NCI-H2107 treated with DMSO at 0.1 percent for 48 hours (cell line): Measurements from ENCODE around the gene EPN2.
"Not testable (repeated sequence)": the region's sequence is repeated elsewhere in the genome, so short reads cannot be mapped to it uniquely, and the experiment has no call there.

Source experiments
- DNase-seq: peaks from one replicate; lab custom pipeline; 2025; ENCODE audit not compliant: unreplicated experiment; lab: John Stamatoyannopoulos, UW

EPN2 gene

DNA sequence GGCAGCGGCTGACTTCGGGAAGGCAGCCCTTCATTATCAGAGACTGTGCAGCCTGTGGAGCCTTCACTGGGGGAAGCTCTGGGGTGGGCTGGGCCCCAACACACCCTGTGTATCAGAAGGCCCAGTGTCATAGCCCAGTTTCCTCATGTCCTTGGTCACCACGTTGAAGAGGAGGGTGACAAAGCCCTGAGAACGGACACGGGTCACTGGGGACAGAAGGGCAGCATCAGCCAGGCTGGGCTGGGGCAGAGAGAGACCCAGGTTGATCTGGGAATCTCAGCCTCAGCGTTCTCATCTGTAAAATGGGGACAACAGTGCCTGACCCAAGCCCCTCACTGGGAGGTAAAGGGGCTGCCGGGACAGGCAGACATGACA lies 106.1 kb downstream of the EPN2 start:
- no peak for DNase-seq

DNA sequence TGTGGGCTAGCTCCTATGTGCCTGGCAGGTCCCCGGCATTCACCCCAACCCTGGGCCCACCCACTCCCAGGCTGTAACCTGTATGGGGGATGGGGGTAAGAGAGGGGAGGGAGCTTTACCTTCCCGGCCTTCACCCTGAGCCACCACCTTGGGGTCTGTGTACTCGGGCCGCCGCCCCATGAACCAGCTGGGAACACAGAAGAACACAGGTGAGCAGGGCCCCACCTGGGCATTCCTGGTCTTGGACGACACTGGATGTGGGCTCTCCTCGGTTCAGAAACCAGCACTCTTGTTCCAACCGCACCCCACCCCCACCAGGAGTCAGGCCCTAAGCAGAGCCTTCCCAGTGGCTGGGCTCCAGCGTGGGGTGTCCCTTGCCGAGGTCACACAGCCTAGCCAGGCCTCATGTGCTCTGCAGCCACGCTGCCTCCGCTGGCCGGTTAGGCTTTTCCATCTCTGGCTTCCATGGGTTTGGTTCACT lies 106.5 kb downstream of the EPN2 start:
- DNase-seq: no peak

DNA sequence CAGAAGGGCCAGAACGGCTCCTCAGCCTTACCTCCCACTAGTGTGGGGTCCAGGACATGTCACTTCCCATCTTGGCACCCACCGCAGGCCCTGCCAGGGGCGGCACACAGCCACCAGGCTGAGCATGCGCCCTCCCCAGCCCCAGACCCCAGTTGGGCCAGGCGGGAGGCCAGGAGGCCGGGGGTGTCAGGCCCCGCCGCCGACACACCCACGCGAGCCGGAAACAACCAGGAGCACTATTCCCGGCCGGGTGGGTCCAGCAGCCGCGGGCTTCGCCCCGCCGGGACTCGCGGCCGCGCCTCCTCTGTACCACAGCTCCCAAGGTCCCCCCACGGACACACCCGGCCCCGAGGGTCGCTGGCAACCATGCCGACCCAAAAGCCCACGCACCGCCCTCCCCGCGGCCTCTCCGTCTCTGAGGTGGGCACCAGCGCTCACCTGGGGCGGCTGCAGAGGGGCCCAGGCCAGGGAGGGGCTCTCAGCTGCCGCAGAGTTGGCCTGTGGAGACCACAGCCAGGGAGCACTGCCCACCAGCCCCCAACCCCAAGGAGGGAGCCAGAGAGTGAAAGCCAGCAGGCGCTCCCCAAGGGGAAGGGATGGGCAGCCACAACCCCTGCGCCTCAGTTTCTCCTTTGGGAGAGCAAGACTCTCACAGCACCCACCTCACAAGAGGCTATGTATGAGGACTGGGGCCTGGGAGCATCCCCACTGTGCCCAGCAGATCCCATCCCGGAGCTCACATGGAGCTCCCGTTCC lies 107.3 kb downstream of the EPN2 start:
- DNase-seq: no peak

DNA sequence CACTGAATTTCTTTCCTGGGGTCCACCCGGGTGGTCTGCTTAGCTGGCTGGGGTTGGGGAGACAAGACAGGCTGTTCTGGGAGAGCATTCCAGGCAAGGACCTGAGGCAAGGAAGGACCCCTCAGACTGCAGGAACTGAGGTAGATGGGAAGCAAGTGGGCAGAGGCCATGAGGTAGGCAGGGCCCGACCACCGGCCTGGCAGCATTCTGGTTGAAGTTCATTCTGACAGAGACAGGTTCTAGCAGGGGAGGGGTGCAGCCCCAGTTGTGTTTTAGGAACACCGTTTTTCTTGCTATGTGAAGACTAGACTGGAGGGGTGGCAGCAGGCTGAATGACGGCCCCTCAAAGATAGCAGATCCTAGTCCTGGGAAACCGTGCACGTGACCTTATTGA lies 107.9 kb downstream of the EPN2 start:
- DNase-seq: no peak

DNA sequence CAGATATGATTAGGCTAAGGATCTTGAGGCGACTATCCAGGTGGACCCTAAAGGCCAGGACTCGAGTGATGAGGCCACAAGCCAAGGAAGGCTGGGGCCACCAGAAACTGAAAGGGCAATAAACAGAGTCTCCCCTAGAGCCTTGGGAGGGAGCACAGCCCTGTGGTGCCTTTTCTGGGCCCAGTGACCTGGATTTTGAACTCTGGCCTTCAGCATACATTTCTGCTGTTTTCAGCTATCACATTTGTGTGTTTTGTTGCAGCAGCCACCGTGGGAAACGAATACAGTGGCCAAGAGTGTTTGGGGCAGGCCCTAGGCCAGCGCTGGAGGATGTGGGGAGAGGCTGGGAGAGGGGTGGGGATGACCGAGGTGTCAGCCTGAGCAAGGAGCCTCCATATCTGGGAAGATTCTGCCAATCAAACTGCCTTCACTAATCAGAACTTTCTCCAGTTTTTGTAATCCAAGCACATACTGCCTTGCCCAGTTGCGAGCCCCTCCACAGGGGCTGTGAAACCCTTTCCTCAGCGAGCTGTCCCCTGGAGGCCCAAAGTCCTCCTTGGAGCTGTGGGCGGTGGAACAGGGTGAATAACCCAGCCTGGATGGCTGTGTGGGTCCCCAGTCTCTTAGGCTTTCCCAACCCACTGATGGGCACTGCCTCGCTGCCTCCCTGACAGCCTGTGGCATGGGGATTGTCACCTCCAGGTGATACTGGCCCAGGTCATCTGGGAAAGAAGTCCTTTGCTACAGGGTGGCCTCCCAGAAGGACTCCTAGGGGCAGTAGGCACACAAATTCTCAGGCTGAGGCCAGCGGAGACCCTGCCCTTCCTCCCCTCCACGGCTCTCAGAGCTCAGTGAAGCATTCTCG lies 108.6 kb downstream of the EPN2 start:
- DNase-seq: no peak

- peak; percentile 45 for DNase-seq
These were observed 109.4 kb downstream of the EPN2 start for GRCh38 chr17:19346351-19347255.

DNA sequence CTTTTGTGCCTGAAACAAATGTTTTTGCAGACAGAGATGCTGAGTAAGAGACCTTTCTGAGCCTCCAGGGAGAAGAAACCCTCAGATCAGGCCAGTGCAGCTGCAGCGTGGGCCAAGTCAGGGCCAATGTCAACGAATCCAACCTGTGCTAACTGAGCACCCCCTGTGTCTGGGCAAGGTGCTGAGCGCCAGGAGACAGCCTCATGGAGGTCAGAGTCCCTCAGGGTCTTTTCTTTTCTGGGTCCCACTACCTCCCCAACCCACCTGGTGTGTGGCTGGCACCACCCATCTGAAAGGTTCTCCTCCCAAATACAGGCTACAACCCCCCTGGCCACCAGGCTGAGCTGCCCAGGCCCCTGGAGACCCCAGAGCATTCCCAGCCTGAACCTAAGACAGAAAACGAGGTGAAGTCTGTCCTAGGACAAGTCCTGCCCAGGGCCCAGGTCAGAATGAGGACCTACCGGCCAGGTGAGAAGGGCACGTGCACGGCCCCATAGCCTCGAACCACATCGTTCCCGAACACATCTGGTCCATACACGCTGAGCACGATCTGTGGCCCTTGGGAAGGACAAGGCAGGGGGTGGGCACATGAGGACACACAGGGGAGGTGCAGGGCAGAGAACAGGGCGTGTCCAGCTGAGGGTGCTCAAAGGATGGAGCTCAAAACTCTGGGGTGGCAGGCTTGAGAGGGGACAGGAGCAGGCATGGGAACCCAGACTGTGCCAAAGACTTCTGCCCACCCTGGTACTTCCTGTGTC lies 110.3 kb downstream of the EPN2 start:
- DNase-seq: no peak

GRCh38 chr17:19348081-19348650 lies 111.0 kb downstream of the EPN2 start:
- no peak for DNase-seq

DNA sequence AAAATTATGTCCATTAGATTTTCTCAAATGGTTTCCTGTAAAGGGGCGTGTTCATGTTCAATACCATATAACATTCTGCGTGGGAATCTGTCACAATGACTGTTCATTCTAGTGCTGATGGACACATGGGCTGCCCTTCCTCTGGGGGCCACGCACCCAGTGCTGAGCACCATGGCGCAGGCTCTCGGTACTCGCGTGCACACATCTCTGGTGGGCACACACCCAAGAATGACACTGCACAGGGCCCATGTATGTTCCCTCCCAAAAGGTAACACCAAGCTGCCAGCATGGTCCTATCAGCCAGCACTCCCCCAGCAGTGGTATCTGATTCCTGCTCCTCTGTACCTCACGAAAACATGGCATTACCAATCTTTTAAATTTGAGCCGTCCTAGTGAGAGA lies 111.6 kb downstream of the EPN2 start:
- DNase-seq: no peak

GRCh38 chr17:19353401-19353800 lies 116.2 kb downstream of the EPN2 start:
- not testable (repeated sequence) for DNase-seq

- DNase-seq: no peak
These were observed 117.6 kb downstream of the EPN2 start for GRCh38 chr17:19354748-19355147.

DNA sequence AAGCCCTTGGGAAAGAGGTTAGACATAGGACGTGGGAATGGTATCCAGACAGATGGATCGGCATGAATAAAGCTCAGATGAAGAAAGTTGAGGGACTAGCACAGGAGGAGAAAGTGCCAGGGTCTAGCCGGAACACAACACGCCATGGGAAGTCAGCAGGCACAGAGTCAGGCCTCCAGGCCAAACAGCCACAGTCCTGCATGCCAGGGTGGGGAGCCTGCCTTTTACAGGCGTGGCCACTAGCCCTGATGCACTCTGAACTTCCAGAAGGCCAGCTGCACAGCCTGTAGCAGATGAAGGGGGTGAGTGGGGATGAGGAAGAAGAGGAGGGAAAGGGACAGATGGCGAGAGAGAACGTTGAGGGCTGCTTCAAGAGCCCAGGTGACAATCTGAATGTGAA lies 120.2 kb downstream of the EPN2 start:
- DNase-seq: no peak

DNA sequence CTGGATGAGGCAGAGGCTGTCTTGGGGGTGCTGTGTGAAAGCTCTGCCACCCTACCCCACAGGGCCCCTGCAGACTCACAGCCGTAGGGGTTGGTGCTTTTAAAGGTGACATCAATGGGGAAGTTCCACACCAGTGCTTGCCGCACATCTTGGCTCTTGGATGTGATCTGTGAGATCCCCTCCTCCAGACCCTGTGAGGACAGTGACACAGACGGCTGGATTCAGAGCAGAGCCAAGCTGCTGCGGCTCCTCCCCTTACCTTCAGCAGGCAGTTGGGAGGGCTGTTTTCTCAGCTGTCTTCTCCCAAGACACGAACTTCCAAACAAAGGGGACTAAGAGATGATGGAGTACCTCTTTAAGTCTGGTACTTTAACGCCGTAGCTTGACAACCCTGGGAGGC lies 120.6 kb downstream of the EPN2 start:
- DNase-seq: no peak

GRCh38 chr17:19359151-19359550 lies 122.0 kb downstream of the EPN2 start:
- no peak for DNase-seq

GRCh38 chr17:19359856-19360255 lies 122.7 kb downstream of the EPN2 start:
- no peak for DNase-seq

- no peak for DNase-seq
These were observed 123.6 kb downstream of the EPN2 start for GRCh38 chr17:19360772-19361171.

- DNase-seq: no peak
These were observed 124.2 kb downstream of the EPN2 start for GRCh38 chr17:19361326-19361725.

DNA sequence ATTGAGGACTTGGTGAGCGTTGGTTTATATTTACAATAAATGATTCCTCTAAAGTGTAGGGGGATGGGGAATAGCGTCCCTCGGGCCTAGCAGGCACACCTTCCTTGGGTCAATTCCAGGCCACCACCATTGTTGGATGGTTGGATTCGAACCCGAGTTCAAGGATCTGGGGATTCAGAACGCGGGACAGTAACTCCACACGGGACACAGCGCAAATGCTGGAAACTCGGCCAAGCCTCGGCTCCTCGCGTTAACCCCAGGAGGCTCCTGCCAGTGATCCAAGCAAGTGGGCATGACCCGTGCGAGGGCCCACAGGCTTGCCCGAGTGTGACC lies 124.7 kb downstream of the EPN2 start:
- no peak for DNase-seq

GRCh38 chr17:19362277-19363113 lies 125.3 kb downstream of the EPN2 start, which contains the start of gene B9D1:
TSS of gene B9D1 (minus strand) at chr17:19362723. CDS start at chr17:19362569, 154 bp downstream.
- DNase-seq: peak; percentile 57
